ENCODE results near the gene PDLIM7.

The PDLIM7 gene

DNA sequence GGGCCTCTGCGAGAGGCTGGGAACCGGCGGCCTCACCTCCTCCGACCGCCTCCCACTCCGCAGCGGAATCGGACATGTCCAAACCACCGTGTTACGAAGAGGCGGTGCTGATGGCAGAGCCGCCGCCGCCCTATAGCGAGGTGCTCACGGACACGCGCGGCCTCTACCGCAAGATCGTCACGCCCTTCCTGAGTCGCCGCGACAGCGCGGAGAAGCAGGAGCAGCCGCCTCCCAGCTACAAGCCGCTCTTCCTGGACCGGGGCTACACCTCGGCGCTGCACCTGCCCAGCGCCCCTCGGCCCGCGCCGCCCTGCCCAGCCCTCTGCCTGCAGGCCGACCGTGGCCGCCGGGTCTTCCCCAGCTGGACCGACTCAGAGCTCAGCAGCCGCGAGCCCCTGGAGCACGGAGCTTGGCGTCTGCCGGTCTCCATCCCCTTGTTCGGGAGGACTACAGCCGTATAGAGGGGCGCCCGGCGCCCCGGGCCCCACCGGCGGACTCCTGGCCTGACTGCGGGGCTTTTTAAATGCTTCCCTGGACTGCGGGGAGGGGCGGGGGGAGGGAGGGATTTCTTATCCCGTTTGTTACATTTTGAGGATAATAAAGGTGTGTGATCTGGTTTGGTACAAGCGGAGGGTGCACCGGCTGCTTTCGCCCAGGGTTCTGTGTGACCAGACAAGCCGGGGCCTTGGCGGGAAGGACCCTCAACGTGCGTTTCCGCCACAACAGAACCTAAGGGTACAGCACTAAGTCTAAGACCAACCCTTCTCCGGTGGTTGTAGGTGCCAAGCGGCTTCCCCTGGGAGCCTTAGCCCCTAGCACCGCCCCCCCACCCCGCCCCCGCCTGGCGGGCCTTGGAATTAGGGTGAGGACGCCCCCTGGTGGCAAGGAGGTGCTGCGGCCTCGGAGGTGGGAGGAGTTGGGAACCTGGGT lies 41.5 kb downstream of the PDLIM7 start:
- peak; percentile 89 for DNase-seq

DNA sequence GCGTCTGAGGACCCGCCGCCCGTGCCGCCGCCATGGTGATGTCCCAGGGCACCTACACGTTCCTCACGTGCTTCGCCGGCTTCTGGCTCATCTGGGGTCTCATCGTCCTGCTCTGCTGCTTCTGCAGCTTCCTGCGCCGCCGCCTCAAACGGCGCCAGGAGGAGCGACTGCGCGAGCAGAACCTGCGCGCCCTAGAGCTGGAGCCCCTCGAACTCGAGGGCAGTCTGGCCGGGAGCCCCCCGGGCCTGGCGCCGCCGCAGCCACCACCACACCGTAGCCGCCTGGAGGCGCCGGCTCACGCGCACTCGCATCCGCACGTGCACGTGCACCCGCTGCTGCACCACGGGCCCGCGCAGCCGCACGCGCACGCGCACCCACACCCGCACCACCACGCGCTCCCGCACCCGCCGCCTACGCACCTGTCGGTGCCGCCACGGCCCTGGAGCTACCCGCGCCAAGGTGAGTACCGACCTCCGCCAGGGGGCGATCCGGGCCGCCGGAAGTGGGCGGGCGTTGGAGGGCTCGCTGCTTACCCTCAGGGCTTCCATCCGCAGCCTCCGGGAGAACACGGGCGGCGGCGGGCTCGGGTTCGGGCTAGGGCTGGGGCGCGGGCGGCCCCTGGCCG lies 42.3 kb downstream of the PDLIM7 start:
- DNase-seq: peak; percentile 88

DNA sequence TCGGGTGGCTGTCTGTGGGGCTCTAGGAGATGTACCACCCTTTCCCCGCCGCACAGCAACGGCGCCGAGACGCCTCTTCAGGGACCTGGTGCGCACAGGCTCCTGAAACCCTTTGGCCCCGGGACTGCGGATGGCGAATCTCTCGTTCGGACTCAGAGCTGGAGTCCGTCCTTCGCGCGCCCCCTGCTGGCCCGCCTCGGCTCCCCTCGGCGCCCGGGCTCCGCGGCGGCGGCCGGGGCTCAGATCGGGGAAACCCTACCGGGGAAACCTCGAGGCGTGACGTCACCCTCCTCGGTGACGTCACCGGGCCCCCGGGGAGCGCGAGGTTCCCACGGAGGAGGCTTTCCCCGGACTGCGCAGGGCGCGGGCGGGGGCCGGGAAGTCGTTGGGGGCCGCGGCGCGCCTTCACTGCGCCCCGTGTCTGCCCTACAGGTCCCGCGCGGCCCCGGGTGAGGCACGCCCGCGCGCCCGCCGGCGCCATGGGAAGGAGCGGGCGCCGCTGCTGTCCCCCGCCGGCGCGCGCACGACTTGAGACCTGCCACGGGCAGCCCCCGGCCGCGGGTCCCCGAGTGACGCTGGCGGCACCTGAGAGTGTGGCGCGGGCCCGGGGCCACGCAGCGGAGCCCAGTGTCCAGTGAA lies 42.9 kb downstream of the PDLIM7 start:
- peak; percentile 89 for DNase-seq

DNA sequence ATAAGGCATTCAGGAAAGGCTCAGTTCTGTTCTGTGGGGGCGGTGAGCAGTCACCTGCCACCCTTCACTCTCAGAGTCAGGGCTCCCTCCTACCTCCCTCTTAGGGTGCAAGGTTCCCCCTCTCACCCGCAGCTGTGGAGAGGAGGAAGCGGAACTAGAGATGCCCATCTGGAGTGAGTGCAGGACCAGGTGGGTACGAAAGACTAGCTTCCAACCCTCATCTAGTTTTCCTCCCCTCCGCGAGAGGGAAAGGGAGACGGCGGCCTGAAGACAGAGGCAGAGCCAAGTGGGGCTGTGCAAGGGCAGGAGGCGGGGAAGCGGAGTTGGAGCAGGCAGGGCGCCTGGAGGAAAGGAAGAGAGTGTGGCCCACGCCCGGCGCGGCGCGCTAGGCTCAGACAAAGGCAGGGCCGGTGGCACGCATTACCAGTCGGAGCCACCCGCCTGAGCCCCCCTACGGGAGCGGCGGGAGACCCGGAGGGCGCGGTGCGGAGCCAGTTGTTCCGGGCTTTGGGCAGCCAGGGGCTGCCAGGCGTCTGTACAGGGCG lies 43.5 kb downstream of the PDLIM7 start:
- DNase-seq: no peak

DNA sequence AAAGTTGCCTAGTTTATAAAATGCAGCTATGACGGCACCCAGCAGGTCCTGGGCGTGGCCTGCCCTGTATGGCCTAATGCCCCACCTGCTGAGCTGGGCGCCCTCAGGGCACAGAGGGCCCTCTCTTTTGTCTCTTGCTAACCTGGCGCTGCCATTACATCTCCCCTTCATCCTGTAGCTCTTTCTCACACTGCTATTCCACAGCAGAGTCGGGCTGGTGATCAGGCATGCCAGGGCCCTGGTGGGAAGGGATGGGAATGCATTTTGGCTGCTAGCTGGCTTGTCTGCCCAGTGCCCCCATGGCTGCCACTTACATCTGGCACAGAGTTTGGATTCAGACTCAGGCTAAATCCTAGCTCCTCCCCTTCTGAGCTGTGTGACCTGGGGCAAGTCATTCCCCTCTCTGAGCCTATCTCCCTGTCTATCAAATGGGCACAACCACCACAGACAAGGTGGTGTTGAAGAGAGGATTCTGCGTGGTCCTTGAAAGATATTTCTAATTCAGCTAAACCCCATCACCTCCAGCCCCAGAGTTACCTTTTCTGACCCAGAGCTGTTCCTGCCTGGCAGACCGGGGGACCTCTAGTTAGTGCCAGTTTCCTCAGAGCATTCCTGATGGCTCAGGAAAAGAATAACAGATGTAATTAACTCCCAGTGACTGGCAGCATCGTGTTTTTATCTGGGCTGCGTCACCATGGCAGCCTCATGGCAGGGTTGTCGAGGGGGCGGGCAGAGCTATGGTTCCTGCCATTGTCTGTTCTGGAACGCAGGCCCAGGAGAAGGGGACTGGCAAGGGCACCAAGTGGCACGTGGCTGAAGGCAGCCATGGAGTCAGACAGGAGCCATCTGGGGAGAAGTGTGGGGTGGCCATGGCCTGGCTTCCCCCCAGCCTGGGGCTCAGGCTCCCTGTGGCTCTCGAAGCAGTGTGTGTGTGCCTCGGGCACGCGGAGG lies 44.4 kb downstream of the PDLIM7 start:
- DNase-seq: no peak

DNA sequence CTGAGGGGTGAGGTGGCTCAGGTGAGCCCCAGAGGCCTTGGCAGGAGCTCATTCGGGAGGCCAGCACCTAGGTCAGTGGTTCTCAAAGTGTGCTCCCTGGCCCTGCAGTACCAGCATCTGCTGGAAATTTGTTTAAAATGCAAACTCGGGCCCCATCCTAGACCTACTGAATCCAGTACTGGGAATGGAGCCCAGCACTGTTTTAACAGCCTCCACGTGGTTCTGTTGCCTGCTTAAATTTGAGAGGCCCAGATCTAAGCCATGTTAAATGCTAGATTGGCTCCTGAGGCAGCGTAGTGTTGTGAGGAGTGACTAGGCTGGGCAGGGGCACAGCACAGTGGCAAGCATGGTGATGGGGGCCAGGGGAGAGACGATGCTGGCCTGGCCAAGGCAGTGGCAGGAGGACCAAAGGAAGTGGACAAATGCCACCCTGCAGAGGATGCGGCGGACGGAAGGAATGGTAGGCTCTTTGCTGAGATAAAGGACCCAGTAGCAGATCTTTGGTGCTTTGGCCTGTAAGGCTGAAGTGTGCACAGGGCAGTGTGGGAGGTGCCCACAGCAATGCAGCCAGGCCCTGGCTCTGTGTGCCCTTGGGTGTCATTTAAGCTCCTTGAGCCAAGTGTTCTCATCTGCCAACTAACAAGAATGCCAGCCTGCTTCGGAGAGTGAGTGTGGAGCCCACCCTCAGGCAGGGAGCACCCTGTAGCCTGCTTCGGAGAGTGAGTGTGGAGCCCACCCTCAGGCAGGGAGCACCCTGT lies 46.6 kb downstream of the PDLIM7 start:
- no peak for DNase-seq

DNA sequence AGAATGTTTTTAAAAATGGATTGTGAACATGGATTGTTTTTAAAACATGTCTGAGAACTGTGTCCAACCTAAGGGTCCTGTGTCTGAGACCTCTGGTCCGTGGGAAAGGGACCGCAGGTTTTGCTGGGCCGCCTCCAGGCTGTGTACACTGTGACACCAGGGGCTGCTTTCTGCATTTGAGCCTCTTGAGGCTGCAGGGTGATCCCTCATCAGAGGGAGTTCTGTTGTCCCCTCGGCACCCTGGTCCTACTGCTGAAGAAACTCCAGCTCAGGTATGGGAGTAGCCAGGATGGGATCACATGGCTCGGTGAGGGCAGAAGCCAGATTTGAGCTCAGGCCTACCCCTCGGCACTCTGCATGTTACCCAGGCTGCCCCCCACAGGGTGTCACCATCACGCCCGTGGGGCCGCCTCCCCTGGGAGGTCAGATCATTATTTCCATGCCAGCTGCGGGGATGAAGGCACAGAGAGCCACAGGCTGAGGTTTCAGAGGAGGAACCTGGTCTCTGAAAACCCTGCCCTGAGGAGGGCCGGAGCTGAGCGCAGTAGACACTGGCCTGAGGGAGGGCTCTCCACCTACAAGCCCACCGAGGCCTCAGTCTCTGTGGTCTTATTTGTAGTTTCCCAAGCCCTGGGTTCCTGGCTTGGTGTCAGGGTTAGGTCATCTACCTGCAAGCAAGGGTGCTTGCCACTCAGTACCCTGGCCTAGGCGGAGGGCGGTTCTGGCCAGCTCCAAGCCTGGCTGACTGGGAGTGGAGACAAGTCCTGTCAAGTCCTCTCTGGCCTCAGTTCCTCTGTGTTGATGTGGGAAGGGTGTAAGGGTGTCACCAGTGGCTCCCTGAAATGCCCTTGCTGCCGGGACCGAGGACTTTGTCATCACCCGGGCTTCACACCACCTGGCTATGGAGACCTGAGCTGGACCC lies 48.0 kb downstream of the PDLIM7 start:
- DNase-seq: no peak

DNA sequence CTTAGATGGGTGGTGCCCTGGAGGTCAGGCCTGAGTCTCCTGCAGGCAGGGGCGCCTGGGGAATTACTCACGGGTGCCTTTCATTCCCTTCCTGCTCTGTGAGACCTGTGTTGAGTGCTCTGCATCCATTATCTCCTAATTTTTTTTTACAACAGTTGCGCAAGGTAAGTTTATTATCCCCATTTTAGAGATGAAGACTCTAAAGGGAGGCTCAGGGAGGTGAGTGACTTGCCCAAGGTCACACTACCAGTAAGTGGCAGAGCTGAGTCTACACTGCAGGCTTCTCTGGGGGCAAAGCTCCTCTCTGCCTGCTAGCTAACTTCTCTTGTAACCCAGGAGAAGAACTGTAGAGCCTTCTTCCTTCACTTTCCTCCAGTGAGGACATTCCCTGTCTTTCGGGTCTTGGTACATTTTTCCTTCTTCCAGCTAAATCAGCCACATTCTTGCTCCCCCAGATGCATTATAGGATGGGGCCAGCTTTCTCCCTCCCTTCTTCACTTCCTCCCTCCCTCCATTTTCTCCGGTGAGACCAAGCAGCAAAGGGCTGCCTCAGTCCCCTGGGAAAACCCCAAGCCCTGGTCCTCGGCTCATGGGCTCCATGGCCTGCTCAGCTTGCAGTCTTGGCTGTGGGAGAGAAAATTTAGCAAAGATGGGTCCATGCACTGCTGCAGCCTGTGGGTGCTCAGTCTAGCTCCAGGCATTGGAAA lies 49.0 kb downstream of the PDLIM7 start:
- no peak for DNase-seq

DNA sequence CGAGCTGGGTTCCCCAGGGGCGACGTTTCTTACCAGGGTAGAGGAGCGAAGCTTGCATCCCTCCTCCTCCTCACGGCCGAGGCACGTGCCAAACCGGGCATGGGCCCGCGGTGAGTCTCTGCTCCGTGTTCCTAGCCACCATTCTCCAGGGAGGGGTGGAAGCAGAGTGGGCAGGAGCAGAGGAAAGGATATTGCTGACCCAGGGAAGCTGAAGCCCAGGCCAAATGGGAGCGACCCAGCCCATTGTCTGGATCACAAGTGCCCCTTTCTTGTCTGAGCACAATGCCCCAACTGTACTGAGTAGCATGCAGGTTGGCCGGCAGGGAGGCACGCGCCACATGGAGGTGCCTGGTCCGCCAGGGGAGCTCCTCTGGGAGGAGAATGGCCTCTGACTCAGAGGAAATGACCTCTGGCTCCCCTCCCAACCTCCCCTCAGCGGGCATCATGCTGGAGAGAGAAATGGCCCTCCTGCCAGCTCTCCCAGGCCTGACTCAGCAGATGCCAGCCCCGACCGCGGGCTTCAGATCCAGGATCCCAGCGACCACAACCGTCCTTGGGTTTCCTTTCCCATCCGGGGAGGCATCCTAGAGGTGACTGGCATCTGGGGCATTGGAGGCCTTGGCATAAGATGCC lies 49.7 kb downstream of the PDLIM7 start:
- no peak for DNase-seq

DNA sequence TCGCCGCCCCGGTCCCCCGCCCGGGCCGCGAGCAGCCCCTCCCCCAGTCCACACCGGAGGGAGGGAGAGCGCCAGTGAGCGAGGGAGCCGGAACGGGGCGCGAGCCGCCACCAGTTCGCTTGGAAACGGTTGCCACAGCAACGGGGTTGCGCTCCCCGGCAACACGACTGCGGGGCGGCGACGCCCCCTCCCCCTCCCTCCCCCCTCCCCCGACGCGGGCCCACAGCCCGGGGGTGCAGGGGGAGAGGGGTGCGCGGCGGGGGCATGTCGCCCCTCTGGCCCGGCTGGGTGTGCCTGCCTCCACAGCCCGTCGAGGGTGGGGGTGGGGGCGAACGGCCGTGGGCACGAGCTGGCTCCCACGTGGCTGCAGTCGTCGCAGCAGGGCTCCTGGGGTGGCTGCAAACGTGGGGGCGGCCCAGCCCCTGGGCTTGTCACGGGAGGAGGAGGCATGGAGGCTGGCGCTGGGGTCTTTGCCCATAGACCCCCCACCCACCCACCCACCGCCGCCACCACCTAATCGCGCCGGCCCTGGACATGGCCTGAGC lies 50.3 kb downstream of the PDLIM7 start:
- DNase-seq: peak; percentile 56

DNA sequence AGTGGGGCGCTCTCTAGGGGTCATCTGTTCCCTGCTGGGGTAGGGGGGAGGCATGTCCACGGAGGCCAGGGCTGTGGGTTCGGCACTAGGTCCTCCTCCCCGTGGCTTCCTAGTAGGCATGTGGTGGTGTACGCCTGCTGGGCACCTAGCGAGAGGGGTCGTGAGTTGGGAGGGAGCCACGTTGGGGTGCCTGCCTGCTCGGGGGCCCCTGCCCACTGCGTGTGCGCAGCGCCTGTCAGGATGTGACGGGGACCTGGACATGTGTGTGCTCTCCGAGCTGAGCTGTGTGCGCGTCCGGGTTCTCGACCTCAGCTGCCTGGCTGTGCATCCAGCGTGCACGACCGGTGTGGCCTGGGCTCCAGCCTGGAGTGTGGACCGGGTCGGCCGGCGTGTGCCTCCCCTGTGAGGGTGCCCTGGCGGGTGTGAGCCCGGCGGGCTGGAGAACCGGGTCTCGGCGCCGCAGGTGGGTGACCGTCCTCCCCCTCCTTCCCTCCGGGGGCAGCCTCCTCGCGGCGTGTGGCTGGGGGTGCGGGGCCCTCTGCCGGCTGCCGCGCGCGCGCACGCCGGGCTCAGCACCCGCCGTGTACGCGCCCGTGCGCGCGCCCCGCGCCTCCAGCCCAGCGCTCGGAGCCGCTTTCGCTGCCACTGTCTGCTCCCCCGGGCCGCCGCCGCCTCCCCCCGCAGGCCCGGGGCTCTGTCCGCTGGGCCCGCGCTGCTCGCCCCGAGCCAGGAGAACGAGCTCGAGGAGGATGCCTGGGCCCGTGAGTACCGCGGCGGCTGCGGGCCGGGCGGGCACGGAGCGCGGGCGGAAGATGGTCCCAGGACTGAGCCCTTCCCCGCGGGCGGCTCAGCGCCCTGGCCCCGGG lies 51.0 kb downstream of the PDLIM7 start, which contains the start of gene PRR7:
PRR7 (plus strand) TSS at position 615 of the 866 bp plus-strand sequence. CDS start 8,254 bp downstream, outside the sequence.
- DNase-seq: peak; percentile 67

DNA sequence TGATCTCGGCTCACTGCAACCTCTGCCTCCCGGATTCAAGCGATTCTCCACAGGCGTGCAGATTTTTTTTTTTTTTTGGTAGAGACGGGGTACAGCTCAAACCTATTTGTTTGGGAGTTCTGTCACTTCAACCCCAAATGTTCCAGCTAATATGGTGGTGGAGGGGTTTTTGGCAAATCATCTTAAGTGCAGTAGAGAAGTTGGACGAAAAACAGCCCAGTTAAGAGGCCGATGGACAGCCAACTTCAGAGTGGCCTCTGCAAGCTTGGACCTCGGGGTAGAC lies 51.5 kb downstream of the PDLIM7 start:
- no peak for DNase-seq

DNA sequence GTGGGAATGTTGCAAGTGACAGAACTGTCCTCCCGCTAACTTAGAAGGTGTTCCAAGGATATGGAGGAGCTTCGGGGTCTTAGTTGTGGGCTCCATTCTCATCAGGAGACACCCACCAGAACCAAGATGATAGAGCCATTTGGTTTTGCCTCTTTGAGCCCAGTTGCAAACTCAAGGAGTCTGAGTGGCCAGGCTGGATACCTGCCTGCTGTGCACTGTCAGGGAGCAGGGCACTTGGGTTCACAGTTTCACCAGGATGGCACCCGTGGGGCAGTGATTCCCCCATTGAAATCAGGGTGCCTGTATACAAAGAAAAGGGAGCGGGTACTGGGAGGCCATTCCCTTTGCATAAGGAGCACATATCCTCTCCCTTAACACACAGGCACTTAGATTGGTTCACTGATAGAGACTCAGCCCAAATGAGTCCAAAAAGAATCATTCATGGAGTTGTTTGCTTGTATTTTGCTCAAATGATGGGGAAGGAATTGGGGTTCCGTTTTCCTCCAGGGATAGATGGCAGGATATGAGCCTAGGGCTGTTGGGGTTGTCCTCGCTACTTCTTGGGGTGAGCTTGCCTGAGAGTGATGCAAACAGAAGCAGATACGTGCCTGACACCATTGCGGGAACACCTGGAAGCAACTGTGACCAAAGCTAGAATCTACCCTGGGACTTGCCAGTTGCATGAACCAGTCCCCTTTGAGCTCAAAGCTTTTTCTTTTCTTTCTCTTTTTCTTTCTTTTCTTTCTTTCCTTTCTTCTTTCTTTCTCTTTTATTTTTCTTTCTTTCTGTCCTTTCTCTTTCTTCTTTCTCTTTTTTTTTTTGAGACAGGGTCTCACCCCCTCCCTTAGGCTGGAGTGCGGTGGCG lies 52.1 kb downstream of the PDLIM7 start:
- DNase-seq: no peak

DNA sequence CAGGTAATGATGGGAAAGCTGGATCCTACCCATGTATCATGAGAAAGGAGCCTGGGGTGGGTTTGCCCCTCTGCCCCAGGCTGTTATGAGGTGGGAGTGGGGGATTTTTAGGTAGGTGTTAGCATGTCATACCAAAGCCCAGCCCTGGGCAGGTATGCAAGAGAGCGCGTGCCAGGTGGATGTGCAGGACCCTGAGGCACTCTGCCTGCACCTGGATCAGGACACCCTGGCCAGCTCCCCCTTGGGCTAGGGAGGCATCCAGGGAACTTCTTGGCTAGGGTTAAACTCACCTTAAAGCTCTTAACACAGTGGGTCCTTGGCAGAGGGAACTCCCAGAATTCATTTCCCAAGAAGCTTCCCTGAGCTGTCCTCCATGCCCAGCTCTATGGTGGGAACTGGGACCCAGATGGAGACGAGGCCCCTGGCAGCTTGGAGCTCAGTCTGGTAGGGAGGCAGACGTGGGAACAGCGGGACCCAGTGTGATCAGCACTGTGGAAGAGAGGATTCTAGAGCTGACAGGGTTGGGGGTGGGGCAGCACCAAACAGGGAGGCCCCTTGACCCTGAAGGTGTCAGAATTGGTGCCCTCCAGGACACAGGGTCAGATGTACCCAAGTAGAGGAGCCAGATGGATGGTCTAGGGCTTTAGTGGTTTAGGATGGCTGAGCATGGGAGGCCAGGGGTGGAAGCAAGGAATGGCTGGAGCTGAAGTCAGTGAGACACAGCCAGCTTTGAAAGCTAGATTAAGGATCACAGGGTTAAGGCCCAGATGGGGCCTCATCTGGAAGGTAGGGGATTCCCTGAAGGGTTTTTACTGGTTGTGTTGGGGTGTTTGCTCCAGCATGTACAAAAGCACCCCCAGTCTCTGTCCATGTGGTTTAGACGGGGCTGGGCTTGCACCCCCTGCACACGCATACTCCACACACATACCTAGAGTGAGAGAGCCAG lies 53.0 kb downstream of the PDLIM7 start:
- no peak for DNase-seq

DNA sequence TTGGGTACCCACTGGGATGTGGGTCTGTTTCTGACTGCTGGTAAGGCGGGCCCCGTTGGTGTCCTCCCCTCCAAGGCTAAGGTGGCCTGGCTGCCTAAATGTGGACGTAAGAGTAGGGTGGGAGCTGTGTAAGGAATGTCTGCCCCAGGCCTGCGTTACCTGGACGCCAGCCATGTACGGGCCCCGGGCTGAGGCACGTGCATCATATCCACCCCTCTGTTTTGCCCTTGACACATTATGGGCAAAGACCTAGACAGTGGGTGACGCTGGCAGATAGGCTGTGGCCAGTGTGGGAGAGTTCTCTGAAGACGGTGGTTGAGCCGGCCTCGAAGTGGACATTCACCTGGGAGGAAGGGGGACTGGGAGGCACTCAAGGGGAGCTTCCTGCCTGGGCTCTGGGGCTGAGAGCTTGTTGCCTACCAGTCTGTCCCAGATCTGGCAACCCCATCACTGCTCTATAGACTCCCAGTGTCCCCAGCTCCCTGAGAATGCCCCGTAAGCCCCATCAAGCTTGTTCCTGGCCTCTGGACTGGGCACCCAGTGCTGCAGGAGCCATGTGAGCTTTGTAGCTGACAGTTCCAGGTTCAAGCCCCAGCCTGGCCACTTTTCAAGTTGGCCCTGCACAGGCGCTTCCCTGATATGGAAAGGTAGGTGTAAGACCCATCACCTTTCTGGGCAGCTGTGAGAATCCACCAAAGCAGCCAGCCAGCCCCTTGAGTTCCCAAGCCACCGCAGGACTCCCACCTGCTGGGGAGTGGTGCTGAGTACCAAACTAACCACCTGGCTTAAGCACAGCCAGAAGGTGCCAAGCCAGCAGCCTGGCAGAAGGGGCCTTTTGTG lies 54.0 kb downstream of the PDLIM7 start:
- no peak for DNase-seq
